Mucosa of rectum (tissue), 2 donors: ENCODE results near the gene CA9.

ENCODE experiments used
- H3K27ac ChIP-seq, 2 donors: one replicate each; pipeline ENCODE4 v1.7.0; 2013; ENCODE audit warnings: inconsistent platforms in 2 of 2, low read depth in 2 of 2, low read length in 2 of 2
- H3K27me3 ChIP-seq, 2 donors: one replicate each; pipeline ENCODE4 v1.7.0; 2013; ENCODE audit warnings: low read length in 2 of 2; ENCODE audit not compliant: control insufficient read depth in 2 of 2, insufficient read depth in 2 of 2
- H3K36me3 ChIP-seq, 2 donors: one replicate each; pipeline ENCODE4 v1.7.0; 2013; ENCODE audit warnings: low read length in 2 of 2; ENCODE audit not compliant: control insufficient read depth in 2 of 2, insufficient read depth in 2 of 2
- H3K4me1 ChIP-seq, 2 donors: one replicate each; pipeline ENCODE4 v1.7.0; 2013; ENCODE audit warnings: low read length in 2 of 2, mild to moderate bottlenecking in 1 of 2; ENCODE audit not compliant: control insufficient read depth in 2 of 2, insufficient read depth in 2 of 2
- H3K4me3 ChIP-seq, 2 donors: one replicate each; pipeline ENCODE4 v1.7.0; 2013; ENCODE audit warnings: low read length in 2 of 2
- H3K9ac ChIP-seq, 2 donors: one replicate each; pipeline ENCODE4 v1.7.0; 2013; ENCODE audit warnings: low read length in 2 of 2, low read depth in 1 of 2, mild to moderate bottlenecking in 1 of 2
- H3K9me3 ChIP-seq, 2 donors: one replicate each; pipeline ENCODE4 v1.7.0; 2013; ENCODE audit warnings: low read length in 2 of 2; ENCODE audit not compliant: control insufficient read depth in 2 of 2
- donor health status: healthy.
- donor health status: Normal muscosa, but diverticular disease.

The CA9 gene

GRCh38 chr9:35651956-35652828, 21.5 kb upstream of the CA9 start:
- H3K27me3 ChIP-seq: no peaks in the 10 kb centered on the region
- H3K27ac ChIP-seq: peak overlapping the region; percentile 81 to 89
- peaks cover 18 to 19% of the 10 kb centered on the region in 2 donors for H3K4me1 ChIP-seq
- no peak overlapping the region for H3K9ac ChIP-seq
- no peak overlapping the region for H3K4me3 ChIP-seq
- no peaks in the 10 kb centered on the region for H3K9me3 ChIP-seq
- H3K36me3 ChIP-seq: no peaks in the 10 kb centered on the region

- H3K27ac ChIP-seq: peak overlapping the region; percentile 62 to 84
- no peaks in the 10 kb centered on the region for H3K36me3 ChIP-seq
- peaks cover 18 to 20% of the 10 kb centered on the region in 2 donors for H3K4me1 ChIP-seq
Measured at GRCh38 chr9:35652829-35653209, 20.9 kb upstream of the CA9 start.

GRCh38 chr9:35653611-35654010, 20.1 kb upstream of the CA9 start:
- Histone ChIP-seq H3K27ac (no peak overlapping the region), H3K9me3 (no peaks in the 10 kb centered on the region), H3K27me3 (no peaks in the 10 kb centered on the region), H3K9ac (no peak overlapping the region), H3K36me3 (no peaks in the 10 kb centered on the region), H3K4me1 (peaks cover 18 to 21% of the 10 kb centered on the region in 2 donors), H3K4me3 (no peak overlapping the region)

More at GRCh38 chr9:35652829-35653209, 20.9 kb upstream of the CA9 start:
- H3K4me3 ChIP-seq: no peak overlapping the region
- no peak overlapping the region for H3K9ac ChIP-seq
- H3K27me3 ChIP-seq: no peaks in the 10 kb centered on the region
- H3K9me3 ChIP-seq: no peaks in the 10 kb centered on the region

GRCh38 chr9:35656348-35656747, 17.4 kb upstream of the CA9 start:
- H3K9ac ChIP-seq: no peak overlapping the region
- no peak overlapping the region for H3K4me3 ChIP-seq
- peak overlapping the region in 1 of 2 donors; percentile 99 for H3K27ac ChIP-seq
- no peaks in the 10 kb centered on the region for H3K27me3 ChIP-seq
- peaks cover 0 to 9% of the 10 kb centered on the region in 2 donors for H3K36me3 ChIP-seq
- H3K4me1 ChIP-seq: peaks cover 32 to 37% of the 10 kb centered on the region in 2 donors
- no peaks in the 10 kb centered on the region for H3K9me3 ChIP-seq

- H3K27me3 ChIP-seq: no peaks in the 10 kb centered on the region
- H3K4me1 ChIP-seq: peaks cover 35 to 39% of the 10 kb centered on the region in 2 donors
- peak overlapping the region; percentile 72 to 86 for H3K9ac ChIP-seq
- peak overlapping the region; percentile 63 to 91 for H3K4me3 ChIP-seq
- peaks cover 0 to 10% of the 10 kb centered on the region in 2 donors for H3K36me3 ChIP-seq
- peak overlapping the region; percentile 99 for H3K27ac ChIP-seq
- H3K9me3 ChIP-seq: no peaks in the 10 kb centered on the region
Measured at GRCh38 chr9:35656831-35657545, 16.7 kb upstream of the CA9 start.

GRCh38 chr9:35657546-35658136, 16.1 kb upstream of the CA9 start, which contains the start of gene RMRP:
TSS of gene RMRP (minus strand) at chr9:35658019.
- Histone ChIP-seq H3K9ac (peak within 1 kb of the TSS; percentile 93 to 98), H3K4me3 (peak within 1 kb of the TSS; percentile 91 to 94), H3K27ac (peak within 1 kb of the TSS; percentile 99), H3K4me1 (peaks cover 33 to 38% of the 10 kb centered on the region in 2 donors), H3K27me3 (no peaks in the 10 kb centered on the region), H3K9me3 (no peaks in the 10 kb centered on the region), H3K36me3 (peaks cover 0 to 13% of the 10 kb centered on the region in 2 donors)

GRCh38 chr9:35658137-35658967, 15.4 kb upstream of the CA9 start, which contains the start of gene CCDC107:
TSS of gene CCDC107 (plus strand) at chr9:35658292. CDS start at chr9:35658380, 88 bp downstream.
- H3K27ac ChIP-seq: peak within 1 kb of the TSS; percentile 99
- H3K9me3 ChIP-seq: no peaks in the 10 kb centered on the region
- peak within 1 kb of the TSS; percentile 91 to 94 for H3K4me3 ChIP-seq
- H3K9ac ChIP-seq: peak within 1 kb of the TSS; percentile 93 to 98
- peaks cover 33 to 35% of the 10 kb centered on the region in 2 donors for H3K4me1 ChIP-seq
- H3K27me3 ChIP-seq: no peaks in the 10 kb centered on the region
- H3K36me3 ChIP-seq: peaks cover 0 to 13% of the 10 kb centered on the region in 2 donors

- Histone ChIP-seq H3K36me3 (peaks cover 0 to 13% of the 10 kb centered on the region in 2 donors), H3K27ac (peak overlapping the region; percentile 99), H3K4me1 (peaks cover 33 to 35% of the 10 kb centered on the region in 2 donors), H3K4me3 (peak overlapping the region; percentile 91 to 94), H3K27me3 (no peaks in the 10 kb centered on the region), H3K9ac (peak overlapping the region; percentile 93 to 98), H3K9me3 (no peaks in the 10 kb centered on the region)
Measured at GRCh38 chr9:35658968-35659220, 14.8 kb upstream of the CA9 start.

- peak overlapping the region; percentile 93 to 98 for H3K9ac ChIP-seq
- peak overlapping the region; percentile 91 to 94 for H3K4me3 ChIP-seq
- H3K9me3 ChIP-seq: no peaks in the 10 kb centered on the region
- H3K36me3 ChIP-seq: peaks cover 0 to 13% of the 10 kb centered on the region in 2 donors
- H3K27ac ChIP-seq: peak overlapping the region; percentile 99
- H3K27me3 ChIP-seq: no peaks in the 10 kb centered on the region
- H3K4me1 ChIP-seq: peaks cover 35 to 37% of the 10 kb centered on the region in 2 donors
Measured at GRCh38 chr9:35659340-35659739, 14.4 kb upstream of the CA9 start.
